HUES64 (cell line): ENCODE measurements around the gene MSI2.
A peak's percentile ranks its signal among the peaks of the same experiment; 100 is the strongest.

ENCODE experiments used
- H3K27ac ChIP-seq: 2 replicates; pipeline ENCODE4 v1.7.0; 2013; ENCODE audit warnings: low read depth, low read length, inconsistent platforms
- H3K27me3 ChIP-seq: 2 replicates; pipeline ENCODE4 v1.6.1; 2013; ENCODE audit warnings: mild to moderate bottlenecking, low read length; ENCODE audit not compliant: insufficient read depth
- H3K36me3 ChIP-seq: 2 replicates; pipeline ENCODE4 v1.6.1; 2013; ENCODE audit warnings: mild to moderate bottlenecking, low read length; ENCODE audit not compliant: insufficient read depth
- H3K4me1 ChIP-seq: 2 replicates; pipeline ENCODE4 v1.6.1; 2013; ENCODE audit warnings: mild to moderate bottlenecking, low read length, moderate library complexity; ENCODE audit not compliant: insufficient read depth
- H3K4me3 ChIP-seq: 2 replicates; pipeline ENCODE4 v1.5.1; 2013; ENCODE audit warnings: mild to moderate bottlenecking, low read length, moderate library complexity
- H3K9ac ChIP-seq: 2 replicates; pipeline ENCODE4 v1.6.1; 2013; ENCODE audit warnings: mild to moderate bottlenecking, low read depth, low read length
- H3K9me3 ChIP-seq: 2 replicates; pipeline ENCODE4 v1.6.1; 2013; ENCODE audit warnings: low read depth, low read length; ENCODE audit not compliant: insufficient read depth
- WGBS: fragments of 150-250, 120-280 bp; methylation state at CpG from one replicate; pipeline ENCODE4 v1.1.7; 2013; ENCODE audit warnings: missing lambda C conversion rate; 5-methylcytosine and 5-hydroxymethylcytosine counted together

MSI2 gene

GRCh38 chr17:57433452-57433851, 177.1 kb downstream of the MSI2 start:
- Histone ChIP-seq H3K4me1 (peaks cover 16% of the 10 kb centered on the region), H3K9ac (no peak overlapping the region), H3K27ac (no peak overlapping the region), H3K27me3 (no peaks in the 10 kb centered on the region), H3K4me3 (no peak overlapping the region), H3K36me3 (no peaks in the 10 kb centered on the region), H3K9me3 (no peaks in the 10 kb centered on the region)
- 94% methylated on average over 10 of the region's 10 CpGs for WGBS

DNA sequence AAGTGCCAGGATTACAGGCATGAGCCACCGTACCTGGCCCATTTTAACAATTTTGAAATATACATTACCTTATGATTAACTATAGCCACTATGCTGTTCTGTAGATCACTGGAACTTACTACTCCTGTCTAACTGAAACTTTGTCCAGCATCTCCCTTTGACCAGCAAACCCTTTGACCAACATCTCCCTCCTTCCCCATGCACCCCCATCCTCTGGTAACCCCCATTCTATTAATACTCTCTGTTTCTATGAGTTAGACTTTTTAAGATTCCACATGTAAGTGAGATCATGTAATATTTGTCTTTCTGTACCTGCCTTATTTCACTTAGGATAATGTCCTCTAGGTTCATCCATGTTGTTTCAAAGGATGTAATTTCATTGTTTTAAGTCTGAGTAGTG, 178.0 kb downstream of the MSI2 start:
- no peak overlapping the region for H3K4me3 ChIP-seq
- no peaks in the 10 kb centered on the region for H3K36me3 ChIP-seq
- 90% methylated on average over 1 of the region's 1 CpG for WGBS
- no peak overlapping the region for H3K27ac ChIP-seq
- no peaks in the 10 kb centered on the region for H3K27me3 ChIP-seq
- no peak overlapping the region for H3K9ac ChIP-seq
- peaks cover 16% of the 10 kb centered on the region for H3K4me1 ChIP-seq
- H3K9me3 ChIP-seq: no peaks in the 10 kb centered on the region

DNA sequence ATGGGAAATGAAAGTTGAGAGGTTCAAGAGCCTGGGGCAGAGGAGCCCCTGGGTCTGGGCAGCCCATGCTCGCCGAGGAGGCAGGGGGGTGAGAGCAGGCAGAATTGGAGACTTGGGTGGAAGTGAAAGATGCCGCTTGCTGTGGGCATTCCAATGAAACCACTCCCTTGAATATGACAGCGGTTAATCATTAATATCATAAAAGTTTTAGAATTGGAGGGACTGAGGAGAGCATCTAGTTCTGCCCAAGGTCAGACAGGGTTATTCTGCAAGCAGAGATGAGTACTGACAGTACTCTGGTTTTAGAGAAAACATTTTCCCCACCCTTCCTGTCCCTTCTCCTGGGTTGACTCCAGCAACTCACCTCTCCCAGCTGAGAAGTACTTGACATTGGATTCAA, 180.2 kb downstream of the MSI2 start:
- H3K36me3 ChIP-seq: no peaks in the 10 kb centered on the region
- 88% methylated on average over 2 of the region's 4 CpGs for WGBS
- H3K27me3 ChIP-seq: no peaks in the 10 kb centered on the region
- H3K4me3 ChIP-seq: no peak overlapping the region
- no peak overlapping the region for H3K9ac ChIP-seq
- no peak overlapping the region for H3K27ac ChIP-seq
- peaks cover 28% of the 10 kb centered on the region for H3K4me1 ChIP-seq
- H3K9me3 ChIP-seq: no peaks in the 10 kb centered on the region

- Histone ChIP-seq H3K9ac (no peak overlapping the region), H3K36me3 (no peaks in the 10 kb centered on the region), H3K9me3 (no peaks in the 10 kb centered on the region), H3K4me1 (peaks cover 20% of the 10 kb centered on the region), H3K27me3 (no peaks in the 10 kb centered on the region), H3K27ac (no peak overlapping the region), H3K4me3 (no peak overlapping the region)
- WGBS: 97% methylated on average over 9 of the region's 9 CpGs
Measured at GRCh38 chr17:57438066-57438731, 181.9 kb downstream of the MSI2 start.

- 91% methylated on average over 5 of the region's 5 CpGs for WGBS
- no peak overlapping the region for H3K9ac ChIP-seq
- no peaks in the 10 kb centered on the region for H3K36me3 ChIP-seq
- no peaks in the 10 kb centered on the region for H3K9me3 ChIP-seq
- H3K4me3 ChIP-seq: no peak overlapping the region
- peaks cover 16% of the 10 kb centered on the region for H3K4me1 ChIP-seq
- H3K27me3 ChIP-seq: no peaks in the 10 kb centered on the region
- no peak overlapping the region for H3K27ac ChIP-seq
Measured at GRCh38 chr17:57439651-57440050, 183.3 kb downstream of the MSI2 start.

GRCh38 chr17:57440522-57441269, 184.4 kb downstream of the MSI2 start:
- WGBS: 44% methylated on average over 15 of the region's 15 CpGs
- no peaks in the 10 kb centered on the region for H3K9me3 ChIP-seq
- no peaks in the 10 kb centered on the region for H3K36me3 ChIP-seq
- peaks cover 21% of the 10 kb centered on the region for H3K4me1 ChIP-seq
- no peak overlapping the region for H3K4me3 ChIP-seq
- no peak overlapping the region for H3K9ac ChIP-seq
- H3K27me3 ChIP-seq: no peaks in the 10 kb centered on the region
- H3K27ac ChIP-seq: peak overlapping the region; percentile 48

GRCh38 chr17:57441270-57441600, 184.9 kb downstream of the MSI2 start:
- H3K4me3 ChIP-seq: no peak overlapping the region
- H3K9ac ChIP-seq: no peak overlapping the region
- H3K4me1 ChIP-seq: peaks cover 21% of the 10 kb centered on the region
- 33% methylated on average over 1 of the region's 1 CpG for WGBS
- H3K27ac ChIP-seq: peak overlapping the region; percentile 48
- no peaks in the 10 kb centered on the region for H3K27me3 ChIP-seq
- H3K36me3 ChIP-seq: no peaks in the 10 kb centered on the region
- H3K9me3 ChIP-seq: no peaks in the 10 kb centered on the region

GRCh38 chr17:57442401-57442823, 186.1 kb downstream of the MSI2 start:
- no peak overlapping the region for H3K9ac ChIP-seq
- no peak overlapping the region for H3K27ac ChIP-seq
- no peaks in the 10 kb centered on the region for H3K9me3 ChIP-seq
- H3K4me1 ChIP-seq: peaks cover 21% of the 10 kb centered on the region
- H3K27me3 ChIP-seq: no peaks in the 10 kb centered on the region
- H3K36me3 ChIP-seq: no peaks in the 10 kb centered on the region
- WGBS: 81% methylated on average over 9 of the region's 9 CpGs
- no peak overlapping the region for H3K4me3 ChIP-seq

- Histone ChIP-seq H3K9ac (no peak overlapping the region), H3K36me3 (no peaks in the 10 kb centered on the region), H3K4me3 (no peak overlapping the region), H3K27me3 (no peaks in the 10 kb centered on the region), H3K4me1 (peaks cover 21% of the 10 kb centered on the region), H3K27ac (no peak overlapping the region), H3K9me3 (no peaks in the 10 kb centered on the region)
- WGBS: 94% methylated on average over 15 of the region's 16 CpGs
Measured at GRCh38 chr17:57442914-57443571, 186.7 kb downstream of the MSI2 start.

- Histone ChIP-seq H3K4me1 (peaks cover 21% of the 10 kb centered on the region), H3K27ac (no peak overlapping the region)
- 94% methylated on average over 5 of the region's 5 CpGs for WGBS
Measured at GRCh38 chr17:57443781-57444180, 187.5 kb downstream of the MSI2 start.

GRCh38 chr17:57444682-57445450, 188.5 kb downstream of the MSI2 start:
- Histone ChIP-seq H3K9me3 (no peaks in the 10 kb centered on the region), H3K4me1 (peaks cover 21% of the 10 kb centered on the region), H3K4me3 (no peak overlapping the region), H3K27me3 (no peaks in the 10 kb centered on the region), H3K36me3 (no peaks in the 10 kb centered on the region), H3K27ac (no peak overlapping the region), H3K9ac (no peak overlapping the region)
- WGBS: 71% methylated on average over 13 of the region's 13 CpGs

More at GRCh38 chr17:57443781-57444180, 187.5 kb downstream of the MSI2 start:
- no peak overlapping the region for H3K9ac ChIP-seq
- no peaks in the 10 kb centered on the region for H3K9me3 ChIP-seq
- H3K27me3 ChIP-seq: no peaks in the 10 kb centered on the region
- no peak overlapping the region for H3K4me3 ChIP-seq
- H3K36me3 ChIP-seq: no peaks in the 10 kb centered on the region
